H1 (cell line): ENCODE measurements around the gene PDXP. TPM values are rescaled to one million over a fixed set of nuclear protein-coding genes. Genes with fewer than 3 reads are reported as not detected.

Experiments used
- CTCF ChIA-PET: fragments of 300-600 bp; sonication (Branson Sonifier 250); formaldehyde crosslinking; loops from one replicate; lab custom pipeline; 2021; ENCODE audit not compliant: partially characterized antibody; lab: Charles Lee
- POLR2A ChIA-PET: fragments of 300-600 bp; sonication (Branson Sonifier 250); formaldehyde crosslinking; loops from one replicate; lab custom pipeline; 2021; ENCODE audit warnings: inconsistent platforms; ENCODE audit not compliant: partially characterized antibody; lab: Charles Lee
- DNase-seq, 2 experiments: peaks; one replicate each; pipeline versions ENCODE4 v3.0.0 to v3.0.0-alpha.2; 2010 to 2022; ENCODE audit warnings: low spot score in 2 of 2, low read depth in 1 of 2, mixed read lengths in 1 of 2
- FAIRE-seq: peaks from 2 replicates; lab custom pipeline; 2011; peaks lifted over from hg19 to GRCh38; lab: Jason Lieb, UNC
- H2AFZ ChIP-seq: 2 replicates; pipeline ENCODE4 v1.8.1; 2012; ENCODE audit warnings: low read length, inconsistent platforms
- H2AK5ac ChIP-seq: 2 replicates; pipeline ENCODE4 v1.6.1; 2013; ENCODE audit warnings: low read depth, low read length
- H2BK120ac ChIP-seq: replicated peaks from 2 replicates; pipeline ENCODE3; 2013; ENCODE audit warnings: low read depth, low read length, inconsistent platforms
- H2BK12ac ChIP-seq: 2 replicates; pipeline ENCODE4 v1.6.1; 2013; ENCODE audit warnings: low read depth, low read length
- H2BK15ac ChIP-seq: 2 replicates; pipeline ENCODE4 v1.6.1; 2013; ENCODE audit warnings: low read length
- H2BK20ac ChIP-seq: 2 replicates; pipeline ENCODE4 v1.6.1; 2013; ENCODE audit warnings: low read length
- H2BK5ac ChIP-seq: 2 replicates; pipeline ENCODE4 v1.6.1; 2013; ENCODE audit warnings: low read depth, low read length
- H3K14ac ChIP-seq: 2 replicates; pipeline ENCODE4 v1.6.1; 2013; ENCODE audit warnings: inconsistent platforms; ENCODE audit not compliant: insufficient read length
- H3K18ac ChIP-seq: 2 replicates; pipeline ENCODE4 v1.6.1; 2013; ENCODE audit warnings: low read length; ENCODE audit errors: extremely low read depth
- H3K23ac ChIP-seq: 2 replicates; pipeline ENCODE4 v1.6.1; 2013; ENCODE audit warnings: inconsistent platforms; ENCODE audit not compliant: insufficient read length
- H3K23me2 ChIP-seq: 2 replicates; pipeline ENCODE4 v1.6.1; 2013; ENCODE audit warnings: low read depth, low read length
- H3K27ac ChIP-seq: 2 replicates; pipeline ENCODE4 v1.6.1; 2011; ENCODE audit warnings: low read depth, low read length, inconsistent platforms
- H3K27me3 ChIP-seq, 4 experiments: replicated peaks in 1 of 4; 1 replicate in 1 of 4; 2 replicates in 3 of 4; pipeline versions ENCODE4 v1.6.1 to v1.8.1; 2011 to 2013; ENCODE audit warnings: low read length in 3 of 4, mild to moderate bottlenecking in 3 of 4, inconsistent platforms in 2 of 4, mixed read lengths in 2 of 4, moderate library complexity in 1 of 4; ENCODE audit not compliant: control insufficient read depth in 3 of 4, insufficient read depth in 3 of 4; ENCODE audit errors: extremely low read depth in 1 of 4
- H3K36me3 ChIP-seq, 4 experiments: 2 replicates each; pipeline versions ENCODE4 v1.6.1 to v1.8.1; 2011 to 2013; ENCODE audit warnings: mild to moderate bottlenecking in 4 of 4, low read length in 3 of 4, moderate library complexity in 2 of 4, control low read depth in 1 of 4, inconsistent platforms in 1 of 4; ENCODE audit not compliant: insufficient read depth in 4 of 4, control insufficient read depth in 2 of 4
- H3K4ac ChIP-seq: replicated peaks from 2 replicates; pipeline ENCODE3; 2013; ENCODE audit warnings: low read length, low read depth, mixed read lengths, inconsistent platforms; ENCODE audit not compliant: insufficient read length
- H3K4me1 ChIP-seq, 4 experiments: replicated peaks in 1 of 4; 1 replicate in 1 of 4; 2 replicates in 3 of 4; pipeline versions ENCODE4 v1.6.1 to v1.8.1; 2011 to 2013; ENCODE audit warnings: low read length in 3 of 4, inconsistent platforms in 2 of 4, mixed read lengths in 1 of 4; ENCODE audit not compliant: insufficient read depth in 4 of 4, control insufficient read depth in 3 of 4
- H3K4me2 ChIP-seq, 2 experiments: 2 replicates each; pipeline versions ENCODE4 v1.6.1 to v1.8.1; 2011 to 2013; ENCODE audit warnings: low read depth in 2 of 2, low read length in 2 of 2, control low read depth in 1 of 2, inconsistent platforms in 1 of 2, mild to moderate bottlenecking in 1 of 2; ENCODE audit not compliant: insufficient read depth in 1 of 2
- H3K4me3 ChIP-seq, 4 experiments: fragments of 200-600, 300-600 bp in 1 of 4; sonication (generic), shearing (Covaris generic), sonication (Bioruptor Twin) in 1 of 4; 2 replicates each; pipeline versions ENCODE4 v1.5.1 to v1.8.1; 2011 to 2016; ENCODE audit warnings: low read length in 4 of 4, low read depth in 3 of 4, control low read depth in 2 of 4, inconsistent platforms in 2 of 4, mild to moderate bottlenecking in 2 of 4, mixed read lengths in 1 of 4, moderate library complexity in 1 of 4; ENCODE audit not compliant: insufficient read depth in 2 of 4; ENCODE audit errors: extremely low read depth in 1 of 4
- H3K56ac ChIP-seq: replicated peaks from 2 replicates; pipeline ENCODE3; 2013; ENCODE audit warnings: low read depth, mild to moderate bottlenecking, mixed read lengths, low read length, inconsistent platforms; ENCODE audit not compliant: insufficient read length
- H3K79me1 ChIP-seq: 2 replicates; pipeline ENCODE4 v1.6.1; 2013; ENCODE audit warnings: low read depth, low read length, control low read depth
- H3K79me2 ChIP-seq, 2 experiments: 2 replicates each; pipeline versions ENCODE4 v1.6.1 to v1.8.1; 2012 to 2013; ENCODE audit warnings: low read length in 2 of 2, mild to moderate bottlenecking in 2 of 2, inconsistent platforms in 1 of 2; ENCODE audit not compliant: insufficient read depth in 2 of 2, control insufficient read depth in 1 of 2
- H3K9ac ChIP-seq, 4 experiments: replicated peaks in 1 of 4; 1 replicate in 1 of 4; 2 replicates in 3 of 4; pipeline versions ENCODE4 v1.6.1 to v1.8.1; 2011 to 2013; ENCODE audit warnings: low read depth in 3 of 4, low read length in 3 of 4, control low read depth in 2 of 4, mild to moderate bottlenecking in 2 of 4, moderate library complexity in 2 of 4, inconsistent platforms in 1 of 4; ENCODE audit errors: extremely low read depth in 1 of 4
- H3K9me3 ChIP-seq, 2 experiments: 2 replicates each; pipeline versions ENCODE4 v1.6.1 to v1.8.1; 2012 to 2013; ENCODE audit warnings: mild to moderate bottlenecking in 2 of 2, moderate library complexity in 2 of 2, control low read depth in 1 of 2, inconsistent platforms in 1 of 2, low read depth in 1 of 2, low read length in 1 of 2, mixed read lengths in 1 of 2; ENCODE audit not compliant: insufficient read depth in 2 of 2
- H4K20me1 ChIP-seq, 2 experiments: replicated peaks in 1 of 2; 2 replicates each; pipeline versions ENCODE3 to v1.8.1; 2011 to 2013; ENCODE audit warnings: inconsistent platforms in 2 of 2, low read length in 2 of 2, mild to moderate bottlenecking in 1 of 2; ENCODE audit not compliant: insufficient read depth in 2 of 2, control insufficient read depth in 1 of 2
- H4K5ac ChIP-seq: 2 replicates; pipeline ENCODE4 v1.6.1; 2013; ENCODE audit warnings: low read length, low read depth, mixed read lengths, inconsistent platforms; ENCODE audit not compliant: insufficient read length
- H4K8ac ChIP-seq: 2 replicates; pipeline ENCODE4 v1.8.0; 2013; ENCODE audit warnings: mild to moderate bottlenecking, moderate library complexity, low read length, inconsistent platforms; ENCODE audit not compliant: insufficient read depth; ENCODE audit errors: extremely low read depth
- H4K91ac ChIP-seq: replicated peaks from 2 replicates; pipeline ENCODE3; 2013; ENCODE audit warnings: low read length, mixed read lengths, inconsistent platforms; ENCODE audit not compliant: insufficient read length
- NANOG ChIP-seq: IDR thresholded peaks from 2 replicates; pipeline ENCODE4 v1.6.1; 2011; ENCODE audit warnings: low read length, low read depth, mild to moderate bottlenecking, inconsistent platforms; ENCODE audit not compliant: insufficient read depth, poor library complexity, severe bottlenecking
- RBBP5 ChIP-seq: IDR thresholded peaks from 2 replicates; pipeline ENCODE4 v1.7.1; 2012; ENCODE audit warnings: low read depth, mild to moderate bottlenecking, inconsistent platforms, low read length, moderate library complexity, borderline replicate concordance
- RFX5 ChIP-seq: IDR thresholded peaks from 2 replicates; pipeline ENCODE4 v1.6.1; 2011; ENCODE audit warnings: low read depth, low read length, improper control_type of control experiment, borderline replicate concordance
- SAP30 ChIP-seq: fragments of 300-600 bp; sonication (generic); IDR thresholded peaks from 2 replicates; pipeline ENCODE4 v1.7.1; 2012; ENCODE audit warnings: low read length, moderate library complexity, mild to moderate bottlenecking, inconsistent platforms; ENCODE audit not compliant: insufficient read depth, insufficient replicate concordance
- SUZ12 ChIP-seq: fragments of 200-600 bp; sonication (generic); IDR thresholded peaks from 2 replicates; pipeline ENCODE4 v1.6.1; 2012; ENCODE audit warnings: mild to moderate bottlenecking, inconsistent platforms, low read length, moderate library complexity, mixed read lengths
- TBP ChIP-seq: IDR thresholded peaks from 2 replicates; pipeline ENCODE4 v1.6.1; 2011; ENCODE audit warnings: low read depth, low read length, improper control_type of control experiment
- WGBS, 2 experiments: shearing (Covaris generic) in 1 of 2; methylation state at CpG; one replicate each; pipeline versions ENCODE4 v1.1.6 to v1.1.7; 2013 to 2015; ENCODE audit warnings: low lambda C conversion rate in 2 of 2, mixed read lengths in 2 of 2, inconsistent platforms in 1 of 2, low coverage in 1 of 2, missing lambda C conversion rate in 1 of 2; ENCODE audit not compliant: insufficient replicate concordance in 2 of 2, insufficient coverage in 1 of 2, insufficient read length in 1 of 2; ENCODE audit errors: extremely low coverage in 1 of 2, missing lambda C conversion rate in 1 of 2; 5-methylcytosine and 5-hydroxymethylcytosine counted together
- polyA plus RNA-seq, 7 experiments: library from polyadenylated mRNA; depleted of rRNA in 3 of 7; stranded (reverse) in 5 of 7; unstranded in 2 of 7; fragments of >200 nt in 5 of 7; fragments of 200-250 nt in 2 of 7; gene quantifications; 1 replicate in 5 of 7; 2 replicates in 1 of 7; 4 replicates in 1 of 7; pipeline versions ENCODE4 v1.2.1 to v1.2.3, GENCODE V29; 2011 to 2013; ENCODE audit warnings: missing spikeins in 2 of 7, mixed read lengths in 2 of 7
- total RNA-seq: library from RNA; stranded (reverse); fragmentation: NEBNext Ultra II Directional; extraction: Animal tissue kit (Norgen Biotek cat#: 25700); gene quantifications from 2 replicates; pipeline ENCODE4 v1.2.1, GENCODE V29; 2021
- TF ChIP-seq, protein P1 (sequence below): IDR thresholded peaks from 2 replicates; pipeline ENCODE4 v1.6.1; 2012; ENCODE audit warnings: inconsistent platforms

The PDXP gene
- total and polyA plus RNA-seq, 2 of the 8 experiments (the other 6 are each of a cell fraction or from before 2014, with no cell fraction given) = 36.6 to 67.7 TPM

DNA sequence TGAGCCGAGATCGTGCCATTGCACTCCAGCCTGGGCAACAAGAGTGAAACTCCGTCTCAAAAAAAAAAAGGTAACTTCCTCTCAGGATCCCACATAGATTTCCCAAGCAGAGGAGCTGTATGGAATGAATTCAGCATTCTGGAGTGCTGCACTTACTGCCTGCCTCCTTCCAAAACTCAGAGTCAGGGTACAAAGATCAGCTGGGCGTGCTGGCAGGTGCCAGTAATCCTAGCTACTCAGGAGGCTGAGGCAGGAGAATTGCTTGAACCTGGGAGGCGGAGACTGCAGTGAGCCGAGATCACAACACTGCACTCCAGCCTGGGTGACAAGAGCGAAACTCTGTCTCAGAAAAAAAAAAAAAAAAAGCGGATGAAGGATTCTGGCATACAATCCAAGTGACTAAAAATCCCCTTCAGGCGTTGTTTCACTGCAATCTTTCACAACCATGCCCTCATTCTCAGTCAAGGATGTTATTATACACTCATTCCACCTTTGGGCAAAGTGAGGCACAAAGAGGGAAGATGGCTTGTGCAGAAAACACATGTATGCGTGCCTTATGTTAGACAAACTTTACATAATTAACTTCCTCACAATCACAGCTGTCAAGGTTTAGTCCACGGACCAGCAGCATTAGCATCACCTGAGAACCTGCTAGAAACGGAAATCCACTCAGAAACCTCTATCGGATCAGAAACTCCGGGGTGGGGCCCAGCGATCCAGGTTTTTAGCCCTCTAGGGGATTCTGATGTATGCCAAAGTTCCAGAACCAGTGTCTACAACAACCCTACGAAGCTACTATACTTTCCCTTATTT, 26.5 kb downstream of the PDXP start:
- no peak overlapping the region for H2BK20ac ChIP-seq
- ChIA-PET POLR2A (interaction anchor here (1.2 to 5.4 kb wide), 6 partner anchors 11 to 71 kb away, joined by 3 to 37 read pairs (median 6); partner anchors contain the start of genes PDXP and TRIOBP), CTCF (interaction anchor here (0.6 to 16.3 kb wide), 10 partner anchors 14 to 192 kb away, joined by 3 to 261 read pairs (median 5); partner anchors contain the start of gene SH3BP1)
- H3K9me3 ChIP-seq = no peaks in the 10 kb centered on the region
- H3K4ac ChIP-seq = no peak overlapping the region
- no peaks in the 10 kb centered on the region for H3K27me3 ChIP-seq
- no peak overlapping the region for H4K91ac ChIP-seq
- H3K18ac ChIP-seq = no peak overlapping the region
- no peak overlapping the region for H4K5ac ChIP-seq
- no peak overlapping the region for H3K23ac ChIP-seq
- H3K14ac ChIP-seq = no peak overlapping the region
- peaks cover 0 to 7% of the 10 kb centered on the region in 2 experiments; a peak in 1 of 4 replicates for H3K79me2 ChIP-seq
- H4K8ac ChIP-seq = no peak overlapping the region
- H2BK5ac ChIP-seq = no peak overlapping the region
- H3K79me1 ChIP-seq = peaks cover 3% of the 10 kb centered on the region; the same call in 1 of the 2 replicates
- peaks cover 0 to 9% (median 6%) of the 10 kb centered on the region in 4 experiments; a peak in 5 of 8 replicates for H3K36me3 ChIP-seq
- H3K23me2 ChIP-seq = peaks cover 4% of the 10 kb centered on the region
- H3K4me2 ChIP-seq = no peak overlapping the region; a peak in 1 of 4 replicates
- no peak overlapping the region for H2AK5ac ChIP-seq
- 0 out of 2 replicates have a peak overlapping the region, but pooled peaks have one; percentile 46 for H2BK15ac ChIP-seq
- H2BK120ac ChIP-seq = no peak overlapping the region
- WGBS, 2 experiments = 91% methylated on average over 14 of the region's 16 CpGs; no CpG with 5 or more reads in 1 of the 2 experiments
- no peak overlapping the region for H2AFZ ChIP-seq
- H3K56ac ChIP-seq = no peak overlapping the region
- no peak overlapping the region for H3K9ac ChIP-seq
- no peak for FAIRE-seq
- 0 out of 2 replicates have a peak overlapping the region, but pooled peaks have one; percentile 7 for H2BK12ac ChIP-seq
- H3K27ac ChIP-seq = no peak overlapping the region
- H4K20me1 ChIP-seq = no peaks in the 10 kb centered on the region
- no peak for DNase-seq
- no peak overlapping the region for H3K4me3 ChIP-seq
- H3K4me1 ChIP-seq = peaks cover 0 to 6% (median 2%) of the 10 kb centered on the region in 4 experiments; a peak in 4 of 7 replicates
- TF ChIP-seq SAP30 (no peak), RBBP5 (no peak), TBP (no peak), NANOG (no peak), SUZ12 (no peak), RFX5 (no peak)
- TF ChIP-seq, protein P1, sequence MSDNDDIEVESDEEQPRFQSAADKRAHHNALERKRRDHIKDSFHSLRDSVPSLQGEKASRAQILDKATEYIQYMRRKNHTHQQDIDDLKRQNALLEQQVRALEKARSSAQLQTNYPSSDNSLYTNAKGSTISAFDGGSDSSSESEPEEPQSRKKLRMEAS = no peak
